Measurements from ENCODE around the gene YIPF4. TPM values are rescaled to one million over a fixed set of nuclear protein-coding genes. Genes with fewer than 3 reads are reported as not detected.
"Not testable (repeated sequence)": the region's sequence is repeated elsewhere in the genome, so short reads cannot be mapped to it uniquely, and the experiment has no call there.

The YIPF4 gene
- total RNA-seq, 1 experiment from 2014 or later = 42.4 TPM

DNA sequence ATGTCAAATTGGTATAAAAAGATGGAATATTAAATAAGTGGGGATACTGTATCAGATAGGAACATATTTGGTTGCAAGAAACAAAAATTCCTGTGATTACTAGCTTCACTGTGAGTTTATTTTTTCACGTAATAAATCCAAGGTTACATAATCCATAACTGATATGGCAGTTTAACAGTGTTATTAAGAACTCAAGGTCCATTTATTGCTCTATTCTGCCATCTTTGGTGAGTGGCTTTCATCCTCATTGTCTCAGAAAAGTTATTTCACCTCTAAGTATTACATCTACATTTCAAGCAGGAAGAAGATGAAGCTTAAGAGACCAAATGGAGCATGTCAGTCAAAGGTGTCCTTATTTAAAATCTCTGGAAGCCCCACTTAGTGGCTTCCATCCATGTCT lies 37.2 kb downstream of the YIPF4 start:
- no peaks in the 10 kb centered on the region for H3K9me3 ChIP-seq (ENCODE audit: insufficient read depth, low read depth)
- no TSS peak for BruUV-seq (replicated peaks)
- no peak overlapping the region for H2AFZ ChIP-seq
- no peak overlapping the region for H3K4me2 ChIP-seq
- intact Hi-C loops (cut with micrococcal nuclease; ENCODE audit: unreplicated experiment) = no loop called here
- no peaks in the 10 kb centered on the region for H3K9me2 ChIP-seq (ENCODE audit: insufficient read depth)
- no peak for DNase-seq
- no peaks in the 10 kb centered on the region for H3K79me2 ChIP-seq (ENCODE audit: low read depth)
- ChIA-PET CTCF (no interaction called here), POLR2A (ENCODE audit: unreplicated experiment) (no interaction called here)
- H3K4me1 ChIP-seq (replicated peaks; ENCODE audit: insufficient read depth) = no peaks in the 10 kb centered on the region
- H3K36me3 ChIP-seq (ENCODE audit: low read depth) = no peaks in the 10 kb centered on the region
- H3F3A ChIP-seq (ENCODE audit: insufficient read depth, low read depth) = peaks cover 14% of the 10 kb centered on the region; the same call in 1 of the 2 replicates
- no peaks in the 10 kb centered on the region for H3K27me3 ChIP-seq (ENCODE audit: insufficient read depth, low read depth)
- no peak overlapping the region for H3K27ac ChIP-seq
- TF ChIP-seq EZH2 (IDR thresholded peaks at IDR 0.05; ENCODE audit: low read depth) = no peak
- TF ChIP-seq, protein P1, sequence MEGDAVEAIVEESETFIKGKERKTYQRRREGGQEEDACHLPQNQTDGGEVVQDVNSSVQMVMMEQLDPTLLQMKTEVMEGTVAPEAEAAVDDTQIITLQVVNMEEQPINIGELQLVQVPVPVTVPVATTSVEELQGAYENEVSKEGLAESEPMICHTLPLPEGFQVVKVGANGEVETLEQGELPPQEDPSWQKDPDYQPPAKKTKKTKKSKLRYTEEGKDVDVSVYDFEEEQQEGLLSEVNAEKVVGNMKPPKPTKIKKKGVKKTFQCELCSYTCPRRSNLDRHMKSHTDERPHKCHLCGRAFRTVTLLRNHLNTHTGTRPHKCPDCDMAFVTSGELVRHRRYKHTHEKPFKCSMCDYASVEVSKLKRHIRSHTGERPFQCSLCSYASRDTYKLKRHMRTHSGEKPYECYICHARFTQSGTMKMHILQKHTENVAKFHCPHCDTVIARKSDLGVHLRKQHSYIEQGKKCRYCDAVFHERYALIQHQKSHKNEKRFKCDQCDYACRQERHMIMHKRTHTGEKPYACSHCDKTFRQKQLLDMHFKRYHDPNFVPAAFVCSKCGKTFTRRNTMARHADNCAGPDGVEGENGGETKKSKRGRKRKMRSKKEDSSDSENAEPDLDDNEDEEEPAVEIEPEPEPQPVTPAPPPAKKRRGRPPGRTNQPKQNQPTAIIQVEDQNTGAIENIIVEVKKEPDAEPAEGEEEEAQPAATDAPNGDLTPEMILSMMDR (conservative IDR thresholded peaks at IDR 0.05) = no peak
- H4K20me1 ChIP-seq (ENCODE audit: insufficient read depth) = no peaks in the 10 kb centered on the region
- H3K4me3 ChIP-seq = no peak overlapping the region

DNA sequence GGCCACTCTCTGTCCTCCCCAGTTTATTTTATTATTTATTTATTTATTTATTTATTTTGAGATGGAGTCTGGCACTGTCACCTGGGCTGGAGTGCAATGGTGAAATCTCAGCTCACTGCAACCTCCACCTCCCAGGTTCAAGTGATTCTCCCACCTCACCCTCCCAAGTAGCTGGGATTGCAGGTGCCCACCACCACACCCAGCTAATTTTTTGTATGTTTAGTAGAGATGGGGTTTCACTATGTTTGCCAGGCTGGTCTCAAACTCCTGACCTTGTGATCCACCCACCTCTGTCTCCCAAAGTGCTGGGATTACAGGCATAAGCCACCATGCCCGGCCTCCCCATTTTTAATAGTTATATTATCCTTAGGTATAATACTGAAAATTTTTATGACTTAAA lies 51.0 kb downstream of the YIPF4 start:
- H3K9me2 ChIP-seq (ENCODE audit: insufficient read depth); POLR2A ChIA-PET (ENCODE audit: unreplicated experiment); CTCF ChIA-PET; H3K27me3 ChIP-seq (ENCODE audit: insufficient read depth, low read depth); H3K27ac ChIP-seq; H3K4me2 ChIP-seq; H4K20me1 ChIP-seq (ENCODE audit: insufficient read depth); BruUV-seq (replicated peaks); H2AFZ ChIP-seq; H3K4me1 ChIP-seq (replicated peaks; ENCODE audit: insufficient read depth); intact Hi-C loops (cut with micrococcal nuclease; ENCODE audit: unreplicated experiment); H3K9me3 ChIP-seq (ENCODE audit: insufficient read depth, low read depth); H3K79me2 ChIP-seq (ENCODE audit: low read depth); H3K4me3 ChIP-seq; H3K36me3 ChIP-seq (ENCODE audit: low read depth); DNase-seq; H3F3A ChIP-seq (ENCODE audit: insufficient read depth, low read depth): not testable (repeated sequence)

DNA sequence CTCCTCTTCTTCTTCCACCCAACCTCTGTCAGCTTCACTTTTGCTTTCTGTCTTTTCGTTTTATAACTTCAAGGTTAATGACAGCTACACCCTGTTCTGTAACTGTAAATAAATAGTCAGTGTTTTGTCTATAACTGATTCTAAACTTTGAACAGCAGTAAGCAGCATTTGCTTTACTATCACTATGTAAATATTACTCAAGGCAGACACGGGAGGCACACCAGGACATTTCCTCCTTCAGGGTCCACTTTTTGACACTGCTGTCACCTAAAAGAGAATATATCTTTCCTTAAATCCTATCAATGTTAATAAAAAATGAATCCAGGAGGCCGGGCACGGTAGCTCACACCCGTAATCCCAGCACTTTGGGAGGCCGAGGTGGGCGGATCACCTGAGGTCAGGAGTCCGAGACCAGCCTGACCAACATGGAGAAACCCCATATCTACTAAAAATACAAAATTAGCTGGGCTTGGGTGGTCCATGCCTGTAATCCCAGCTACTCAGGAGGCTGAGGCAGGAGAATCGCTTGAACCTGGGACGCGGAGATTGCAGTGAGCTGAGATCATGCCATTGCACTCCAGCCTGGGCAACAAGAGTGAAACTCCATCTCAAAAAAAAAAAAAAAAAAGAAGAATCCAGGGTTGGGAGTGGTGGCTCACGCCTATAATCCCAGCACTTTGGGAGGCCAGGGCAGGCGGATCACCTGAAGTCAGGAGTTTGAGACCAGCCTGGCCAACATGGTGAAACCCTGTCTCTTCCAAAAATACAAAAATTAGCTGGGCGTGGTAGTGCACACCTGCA lies 51.7 kb downstream of the YIPF4 start:
- H3K9me2 ChIP-seq (ENCODE audit: insufficient read depth); intact Hi-C loops (cut with micrococcal nuclease; ENCODE audit: unreplicated experiment); POLR2A ChIA-PET (ENCODE audit: unreplicated experiment); H3K9me3 ChIP-seq (ENCODE audit: insufficient read depth, low read depth); H2AFZ ChIP-seq; H3F3A ChIP-seq (ENCODE audit: insufficient read depth, low read depth); H4K20me1 ChIP-seq (ENCODE audit: insufficient read depth); DNase-seq; BruUV-seq (replicated peaks); H3K4me2 ChIP-seq; H3K4me1 ChIP-seq (replicated peaks; ENCODE audit: insufficient read depth); H3K27me3 ChIP-seq (ENCODE audit: insufficient read depth, low read depth); H3K79me2 ChIP-seq (ENCODE audit: low read depth); CTCF ChIA-PET; H3K27ac ChIP-seq; H3K4me3 ChIP-seq; H3K36me3 ChIP-seq (ENCODE audit: low read depth): not testable (repeated sequence)

DNA sequence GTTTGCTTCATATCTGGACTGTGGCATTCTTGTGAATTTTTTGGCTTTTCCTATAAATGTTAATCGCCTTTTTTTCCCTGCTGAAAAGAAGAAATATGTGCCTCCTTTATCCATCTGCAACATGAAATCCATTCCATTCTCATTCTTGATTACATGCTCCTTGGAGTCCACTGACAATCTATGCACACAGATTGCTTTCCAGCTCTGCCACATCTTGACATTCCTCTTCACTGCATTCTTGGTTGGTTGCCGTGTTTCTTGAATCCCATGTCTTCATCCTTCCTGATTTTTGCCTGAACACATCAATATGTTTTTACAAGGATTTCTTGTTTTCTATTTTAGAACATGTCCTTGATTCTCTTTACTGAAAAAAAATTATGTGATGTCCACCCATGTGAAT lies 52.4 kb downstream of the YIPF4 start:
- Histone ChIP-seq H3K9me2 (ENCODE audit: insufficient read depth) (no peaks in the 10 kb centered on the region), H3K36me3 (ENCODE audit: low read depth) (no peaks in the 10 kb centered on the region), H4K20me1 (ENCODE audit: insufficient read depth) (no peaks in the 10 kb centered on the region), H3K4me1 (replicated peaks; ENCODE audit: insufficient read depth) (no peaks in the 10 kb centered on the region), H3K4me2 (no peak overlapping the region), H3K27me3 (ENCODE audit: insufficient read depth, low read depth) (no peaks in the 10 kb centered on the region), H3K79me2 (ENCODE audit: low read depth) (no peaks in the 10 kb centered on the region), H3K9me3 (ENCODE audit: insufficient read depth, low read depth) (no peaks in the 10 kb centered on the region), H3K27ac (no peak overlapping the region), H3K4me3 (no peak overlapping the region), H3F3A (ENCODE audit: insufficient read depth, low read depth) (no peaks in the 10 kb centered on the region), H2AFZ (no peak overlapping the region)
- no peak for DNase-seq
- POLR2A ChIA-PET (ENCODE audit: unreplicated experiment) = no interaction called here
- no TSS peak for BruUV-seq (replicated peaks)
- CTCF ChIA-PET = no interaction called here
- intact Hi-C loops (cut with micrococcal nuclease; ENCODE audit: unreplicated experiment) = no loop called here
- TF ChIP-seq, protein P1 (conservative IDR thresholded peaks at IDR 0.05) = no peak
- TF ChIP-seq EZH2 (IDR thresholded peaks at IDR 0.05; ENCODE audit: low read depth) = no peak

Measured in PC-9 (cell line).